AG08396 (cell line): ENCODE data around the gene ZNF474.

ENCODE experiments used
- DNase-seq: peaks from one replicate; pipeline ENCODE4 v3.0.0; 2012; ENCODE audit warnings: low spot score, mixed read lengths

Gene ZNF474

GRCh38 chr5:122118356-122118948, 10.9 kb upstream of the ZNF474 start:
- no peak for DNase-seq

DNA sequence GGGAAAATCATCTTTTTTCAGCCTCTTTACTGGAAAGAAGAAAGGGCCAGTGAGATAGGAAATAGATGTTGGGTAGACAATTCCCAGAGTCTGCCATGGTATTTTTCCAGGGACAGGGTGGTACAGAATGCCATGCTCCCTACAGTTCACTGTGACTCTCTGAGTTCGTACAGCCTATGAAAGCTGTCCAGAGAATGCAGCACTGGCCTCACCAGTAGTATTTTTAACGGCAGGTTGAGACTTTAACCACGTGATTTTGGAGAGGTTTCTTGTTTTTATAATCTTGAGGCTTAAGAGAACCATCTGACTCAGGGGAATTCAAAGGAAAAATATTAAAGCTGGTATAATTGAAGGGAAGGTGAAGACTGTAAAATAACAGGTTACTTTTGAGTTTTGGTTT, 10.1 kb upstream of the ZNF474 start:
- DNase-seq = no peak

GRCh38 chr5:122120493-122120892, 8.9 kb upstream of the ZNF474 start:
- DNase-seq = no peak

GRCh38 chr5:122120957-122121356, 8.4 kb upstream of the ZNF474 start:
- DNase-seq = no peak

DNA sequence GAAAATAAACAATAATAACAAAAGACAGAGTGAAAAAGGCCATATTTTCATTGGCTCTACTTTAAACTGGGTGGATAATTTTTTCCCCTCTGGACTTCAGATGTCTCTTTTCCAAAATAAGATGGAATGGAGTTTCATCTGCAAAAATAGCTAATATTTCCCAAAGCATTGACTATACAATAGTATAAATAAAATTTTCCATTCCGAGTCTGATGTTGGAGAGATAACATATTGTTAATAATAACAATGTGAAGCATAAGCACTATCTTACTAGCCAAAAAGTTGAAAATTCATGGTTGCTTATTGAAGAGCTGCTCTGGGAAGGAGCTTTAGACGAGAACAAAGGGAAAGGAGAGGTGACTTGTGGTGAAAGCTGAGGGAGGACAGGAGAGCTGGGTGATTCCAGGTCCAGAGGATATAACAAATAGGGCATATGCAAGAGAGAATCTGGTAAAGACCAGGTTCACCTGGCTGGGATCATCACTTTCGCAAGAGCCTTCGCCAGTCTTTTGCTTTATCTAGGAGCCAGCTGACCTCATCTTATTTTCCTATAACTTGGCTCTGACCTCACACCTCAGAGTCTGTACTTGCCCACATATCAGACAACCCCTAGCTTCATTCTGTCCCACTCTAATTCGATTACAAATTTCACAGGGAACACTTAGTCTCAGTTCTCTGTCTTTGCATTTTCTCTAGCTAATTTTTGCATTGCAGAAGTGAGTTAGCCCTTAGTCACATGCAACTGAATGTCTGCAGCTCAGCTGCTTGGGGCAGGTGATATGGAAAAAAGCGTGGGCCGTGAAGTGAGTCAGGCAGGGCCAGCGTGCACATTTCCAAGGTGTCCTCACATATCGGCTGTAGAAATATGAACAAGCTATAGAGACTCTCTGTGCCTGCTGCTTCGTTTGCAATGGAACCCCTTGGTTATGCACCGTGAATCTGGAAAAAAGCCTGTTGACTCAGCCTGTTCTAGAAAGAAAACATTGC, 7.6 kb upstream of the ZNF474 start:
- DNase-seq = no peak

- DNase-seq = no peak
Measured at GRCh38 chr5:122124766-122125165, 4.6 kb upstream of the ZNF474 start.

GRCh38 chr5:122126177-122126755, 3.1 kb upstream of the ZNF474 start:
- no peak for DNase-seq

- no peak for DNase-seq
Measured at GRCh38 chr5:122126756-122127321, 2.5 kb upstream of the ZNF474 start.

- no peak for DNase-seq
Measured at GRCh38 chr5:122130152-122130551, 806 bp downstream of the ZNF474 start.

GRCh38 chr5:122137702-122138101, 8.4 kb downstream of the ZNF474 start:
- no peak for DNase-seq

GRCh38 chr5:122138356-122138755, 9.0 kb downstream of the ZNF474 start:
- DNase-seq = no peak

GRCh38 chr5:122140900-122141299, 11.6 kb downstream of the ZNF474 start:
- no peak for DNase-seq

- no peak for DNase-seq
Measured at GRCh38 chr5:122141751-122142150, 12.4 kb downstream of the ZNF474 start.

DNA sequence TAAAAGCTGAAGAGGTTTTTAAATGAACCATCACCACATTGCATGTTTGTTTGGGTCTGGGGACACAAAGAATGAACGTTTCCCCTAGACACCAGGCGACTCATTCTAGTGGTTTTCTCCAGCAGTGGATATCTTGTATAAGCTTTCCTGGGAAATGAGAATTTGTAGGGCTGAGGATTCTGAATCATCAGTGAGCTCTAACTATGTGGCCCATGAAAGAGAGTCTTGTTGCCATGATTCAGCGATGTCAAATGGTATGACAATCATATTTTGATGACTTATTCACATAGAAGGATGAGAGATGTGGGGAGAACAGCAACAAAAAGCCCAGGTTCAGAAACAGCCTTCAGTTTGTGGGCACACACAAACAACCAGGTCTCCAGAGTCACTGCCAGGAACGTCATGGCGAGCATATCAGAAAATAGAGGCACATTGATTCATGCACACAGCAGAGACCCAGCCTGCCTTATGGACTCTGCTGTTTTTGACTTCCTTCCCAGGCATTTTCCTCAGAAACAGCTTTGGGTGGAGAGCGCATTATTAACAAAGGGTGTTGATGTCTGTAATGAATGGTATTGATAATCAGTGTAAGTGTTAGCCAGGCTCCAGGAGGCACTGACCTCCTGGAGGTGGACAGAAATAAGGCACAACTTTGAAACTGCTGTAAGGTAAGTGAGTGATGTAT, 13.3 kb downstream of the ZNF474 start:
- peak; percentile 60 for DNase-seq

- DNase-seq = no peak
Measured at GRCh38 chr5:122144236-122144635, 14.9 kb downstream of the ZNF474 start.

DNA sequence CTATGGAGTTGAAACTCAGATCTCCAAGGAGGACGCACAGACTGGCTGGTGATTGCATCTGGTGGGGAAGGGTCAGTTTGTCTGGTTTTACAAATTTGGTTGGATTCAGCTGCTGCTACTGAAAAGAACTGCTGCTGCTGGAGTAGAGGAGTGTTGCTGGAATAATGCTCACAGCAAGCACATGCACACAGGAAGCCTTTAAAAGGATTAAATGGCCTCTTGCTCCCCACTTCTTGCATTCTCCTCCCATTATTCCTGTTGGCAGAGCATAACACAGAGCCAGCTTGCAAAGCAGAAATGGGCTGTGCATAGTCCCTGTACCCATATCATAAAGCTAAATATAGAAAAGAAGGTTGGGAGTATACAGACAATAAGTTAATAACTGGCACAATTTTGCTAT, 16.6 kb downstream of the ZNF474 start:
- no peak for DNase-seq

- DNase-seq = no peak
Measured at GRCh38 chr5:122149321-122150090, 20.2 kb downstream of the ZNF474 start.

- DNase-seq = no peak
Measured at GRCh38 chr5:122150215-122150614, 20.9 kb downstream of the ZNF474 start.

DNA sequence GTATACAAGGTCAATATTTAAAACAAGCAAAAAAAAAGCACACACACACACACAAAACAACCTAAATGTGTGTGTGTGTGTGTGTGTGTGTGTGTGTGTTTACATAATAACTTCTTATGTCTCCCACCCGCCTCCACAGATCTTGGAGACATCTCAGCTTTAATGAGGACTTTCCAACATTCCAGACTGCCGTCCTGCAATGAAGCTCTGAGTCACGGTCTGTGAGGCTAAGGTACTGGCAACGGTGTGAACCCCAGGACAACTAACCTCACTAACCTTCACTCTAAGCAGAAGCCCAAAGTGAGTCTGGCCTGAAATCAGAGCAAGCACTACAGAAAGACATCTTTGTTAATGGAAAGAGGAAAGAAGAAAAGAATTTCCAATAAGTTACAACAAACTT, 22.3 kb downstream of the ZNF474 start:
- no peak for DNase-seq

DNA sequence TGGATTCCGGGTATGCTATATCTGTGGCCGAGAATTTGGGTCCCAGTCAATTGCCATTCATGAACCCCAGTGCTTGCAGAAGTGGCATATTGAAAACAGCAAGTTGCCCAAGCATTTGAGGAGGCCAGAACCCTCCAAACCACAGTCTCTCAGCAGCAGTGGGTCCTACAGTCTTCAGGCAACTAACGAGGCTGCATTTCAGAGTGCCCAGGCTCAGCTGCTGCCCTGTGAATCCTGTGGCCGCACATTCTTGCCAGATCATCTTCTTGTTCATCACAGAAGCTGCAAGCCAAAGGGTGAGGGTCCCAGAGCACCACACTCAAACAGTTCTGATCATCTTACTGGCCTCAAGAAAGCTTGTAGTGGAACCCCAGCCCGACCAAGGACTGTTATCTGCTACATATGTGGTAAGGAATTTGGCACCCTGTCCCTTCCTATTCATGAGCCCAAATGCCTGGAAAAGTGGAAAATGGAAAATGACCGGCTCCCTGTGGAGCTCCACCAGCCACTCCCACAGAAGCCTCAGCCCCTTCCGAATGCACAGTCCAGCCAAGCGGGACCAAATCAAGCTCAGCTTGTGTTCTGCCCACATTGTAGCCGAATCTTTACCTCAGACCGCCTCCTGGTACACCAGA, 23.0 kb downstream of the ZNF474 start:
- no peak for DNase-seq

- DNase-seq = no peak
Measured at GRCh38 chr5:122153230-122153629, 23.9 kb downstream of the ZNF474 start.
